ENCODE data around the gene KRT74. TPM values are rescaled to one million over a fixed set of nuclear protein-coding genes. Genes with fewer than 3 reads are reported as not detected.

Gene KRT74
- total RNA-seq, 1 experiment from 2014 or later = not detected

- no peak overlapping the region for H3K27ac Mint-ChIP-seq (ENCODE audit: unreplicated experiment)
- CTCF ChIA-PET = no interaction called here
- no TSS peak for BruUV-seq (replicated peaks)
Measured at GRCh38 chr12:52537101-52537500, 36.5 kb downstream of the KRT74 start.

GRCh38 chr12:52535574-52535973 lies 38.1 kb downstream of the KRT74 start:
- Mint-ChIP-seq H3K36me3 (ENCODE audit: insufficient read depth, unreplicated experiment) (no peaks in the 10 kb centered on the region), H3K4me1 (ENCODE audit: low read depth, unreplicated experiment) (no peaks in the 10 kb centered on the region), H3K27ac (ENCODE audit: unreplicated experiment) (no peak overlapping the region), H3K4me3 (ENCODE audit: low read depth, unreplicated experiment) (no peak overlapping the region), H3K9me3 (ENCODE audit: low read depth, unreplicated experiment) (no peaks in the 10 kb centered on the region), H3K27me3 (ENCODE audit: unreplicated experiment) (no peaks in the 10 kb centered on the region)
- no TSS peak for BruUV-seq (replicated peaks)
- no peak for DNase-seq
- TF ChIP-seq CTCF (IDR thresholded peaks at IDR 0.05; ENCODE audit: unreplicated experiment) = no peak
- CTCF ChIA-PET = no interaction called here
- intact Hi-C loops (cut with micrococcal nuclease; ENCODE audit: unreplicated experiment) = no loop called here

More at GRCh38 chr12:52537101-52537500, 36.5 kb downstream of the KRT74 start:
- intact Hi-C loops (cut with micrococcal nuclease; ENCODE audit: unreplicated experiment) = no loop called here
- no peak for TF ChIP-seq CTCF (IDR thresholded peaks at IDR 0.05; ENCODE audit: unreplicated experiment)
- Mint-ChIP-seq H3K4me3 (ENCODE audit: low read depth, unreplicated experiment) (no peak overlapping the region), H3K27me3 (ENCODE audit: unreplicated experiment) (no peaks in the 10 kb centered on the region), H3K4me1 (ENCODE audit: low read depth, unreplicated experiment) (no peaks in the 10 kb centered on the region), H3K36me3 (ENCODE audit: insufficient read depth, unreplicated experiment) (no peaks in the 10 kb centered on the region), H3K9me3 (ENCODE audit: low read depth, unreplicated experiment) (no peaks in the 10 kb centered on the region)
- no peak for DNase-seq

- Mint-ChIP-seq H3K36me3 (ENCODE audit: insufficient read depth, unreplicated experiment) (no peaks in the 10 kb centered on the region), H3K9me3 (ENCODE audit: low read depth, unreplicated experiment) (no peaks in the 10 kb centered on the region), H3K4me3 (ENCODE audit: low read depth, unreplicated experiment) (no peak overlapping the region), H3K27ac (ENCODE audit: unreplicated experiment) (no peak overlapping the region), H3K27me3 (ENCODE audit: unreplicated experiment) (no peaks in the 10 kb centered on the region), H3K4me1 (ENCODE audit: low read depth, unreplicated experiment) (no peaks in the 10 kb centered on the region)
- TF ChIP-seq CTCF (IDR thresholded peaks at IDR 0.05; ENCODE audit: unreplicated experiment) = peak; percentile 24
- peak; percentile 24 for DNase-seq
- intact Hi-C loops (cut with micrococcal nuclease; ENCODE audit: unreplicated experiment) = loop anchor here (1.0 kb wide), 1 partner anchor 162 kb away; no protein-coding TSS in a partner anchor
- CTCF ChIA-PET = no interaction called here
- BruUV-seq (replicated peaks) = no TSS peak
Measured at GRCh38 chr12:52534482-52534881, 39.2 kb downstream of the KRT74 start.

GRCh38 chr12:52533686-52534470 lies 39.8 kb downstream of the KRT74 start:
- Mint-ChIP-seq H3K36me3 (ENCODE audit: insufficient read depth, unreplicated experiment) (no peaks in the 10 kb centered on the region), H3K4me3 (ENCODE audit: low read depth, unreplicated experiment) (no peak overlapping the region), H3K27ac (ENCODE audit: unreplicated experiment) (no peak overlapping the region), H3K27me3 (ENCODE audit: unreplicated experiment) (no peaks in the 10 kb centered on the region), H3K9me3 (ENCODE audit: low read depth, unreplicated experiment) (no peaks in the 10 kb centered on the region), H3K4me1 (ENCODE audit: low read depth, unreplicated experiment) (no peaks in the 10 kb centered on the region)
- intact Hi-C loops (cut with micrococcal nuclease; ENCODE audit: unreplicated experiment) = loop anchor here (1.0 kb wide), 1 partner anchor 162 kb away; no protein-coding TSS in a partner anchor
- BruUV-seq (replicated peaks) = no TSS peak
- CTCF ChIA-PET = interaction anchor here (0.8 to 0.9 kb wide), 2 partner anchors 135 to 162 kb away, joined by 3 to 4 read pairs; no protein-coding TSS in a partner anchor
- DNase-seq = no peak
- no peak for TF ChIP-seq CTCF (IDR thresholded peaks at IDR 0.05; ENCODE audit: unreplicated experiment)

All from Calu3 (cell line).